Activated CD8-positive, alpha-beta T cell treated with anti-CD3 and anti-CD28 coated beads for 36 hours (primary cell): ENCODE results near the gene BBX. TPM values are rescaled to one million over a fixed set of nuclear protein-coding genes. Genes with fewer than 3 reads are reported as not detected.

Experiments used
- ATAC-seq: fragments of 200-7000 bp; cut with Tn5 transposase; one replicate; pipeline ENCODE4 v1.10.0; 2021; ENCODE audit warnings: mild to moderate bottlenecking, moderate library complexity
- CTCF ChIA-PET: fragments of 350-600 bp; sonication (Branson Sonifier 250); formaldehyde crosslinking; loops from one replicate; lab custom pipeline; 2021; ENCODE audit warnings: antibody characterized with exemption; lab: Charles Lee
- POLR2A ChIA-PET: fragments of 350-600 bp; sonication (Branson Sonifier 250); formaldehyde crosslinking; loops from one replicate; lab custom pipeline; 2021; ENCODE audit warnings: antibody characterized with exemption; lab: Charles Lee
- DNase-seq: peaks from one replicate; pipeline ENCODE4 v3.0.0-alpha.2; 2020
- H3K27ac Mint-ChIP-seq: one replicate; pipeline ENCODE4 v1.8.0; 2021; ENCODE audit warnings: mild to moderate bottlenecking, mixed read lengths
- H3K27me3 Mint-ChIP-seq: one replicate; pipeline ENCODE4 v1.8.0; 2021; ENCODE audit warnings: mixed read lengths
- H3K36me3 Mint-ChIP-seq: one replicate; pipeline ENCODE4 v1.8.0; 2021; ENCODE audit warnings: low read depth, mixed read lengths
- H3K4me1 Mint-ChIP-seq: one replicate; pipeline ENCODE4 v1.8.0; 2021; ENCODE audit warnings: low read depth, mixed read lengths
- H3K4me3 Mint-ChIP-seq: one replicate; pipeline ENCODE4 v1.8.0; 2021; ENCODE audit warnings: mild to moderate bottlenecking, moderate library complexity, mixed read lengths
- H3K9me3 Mint-ChIP-seq: one replicate; pipeline ENCODE4 v1.8.0; 2021; ENCODE audit warnings: mixed read lengths
- CTCF ChIP-seq: fragments of 200-600 bp; IDR thresholded peaks from one replicate; pipeline ENCODE4 v1.8.0; 2022; ENCODE audit warnings: antibody characterized with exemption, mild to moderate bottlenecking
- intact Hi-C: fragments of 100-400 bp; cut with micrococcal nuclease; formaldehyde crosslinking; loops from one replicate; pipeline ENCODE4 v1.10.0; 2022
- total RNA-seq, 2 experiments: library from RNA; stranded (reverse); gene quantifications; one replicate each; pipeline ENCODE4 v1.2.3, GENCODE V29; 2021

The BBX gene
- total RNA-seq, 2 experiments from 2014 or later, result 40.9 to 42.4 TPM

- ATAC-seq (no peak), DNase-seq (no peak)
- no peaks in the 10 kb centered on the region for H3K27me3 Mint-ChIP-seq
- intact Hi-C loops, result no loop called here
- peaks cover 20% of the 10 kb centered on the region for H3K36me3 Mint-ChIP-seq
- H3K27ac Mint-ChIP-seq, result no peak overlapping the region
- no peaks in the 10 kb centered on the region for H3K9me3 Mint-ChIP-seq
- CTCF ChIA-PET, result interaction anchor here (2.0 kb wide), 1 partner anchor 83 kb away, joined by 6 read pairs; no protein-coding TSS in a partner anchor
- no peaks in the 10 kb centered on the region for H3K4me1 Mint-ChIP-seq
- TF ChIP-seq CTCF, result no peak
- no peak overlapping the region for H3K4me3 Mint-ChIP-seq
- POLR2A ChIA-PET, result no interaction called here
Observed at GRCh38 chr3:107761391-107761790, 238.6 kb downstream of the BBX start.

- intact Hi-C loops, result no loop called here
- no peaks in the 10 kb centered on the region for H3K9me3 Mint-ChIP-seq
- DNase-seq (no peak), ATAC-seq (no peak)
- no peaks in the 10 kb centered on the region for H3K4me1 Mint-ChIP-seq
- peaks cover 14% of the 10 kb centered on the region for H3K36me3 Mint-ChIP-seq
- H3K27me3 Mint-ChIP-seq, result no peaks in the 10 kb centered on the region
- CTCF ChIA-PET, result no interaction called here
- no peak for TF ChIP-seq CTCF
- POLR2A ChIA-PET, result no interaction called here
- H3K4me3 Mint-ChIP-seq, result no peak overlapping the region
- H3K27ac Mint-ChIP-seq, result no peak overlapping the region
Observed at GRCh38 chr3:107765524-107765923, 242.8 kb downstream of the BBX start.

DNA sequence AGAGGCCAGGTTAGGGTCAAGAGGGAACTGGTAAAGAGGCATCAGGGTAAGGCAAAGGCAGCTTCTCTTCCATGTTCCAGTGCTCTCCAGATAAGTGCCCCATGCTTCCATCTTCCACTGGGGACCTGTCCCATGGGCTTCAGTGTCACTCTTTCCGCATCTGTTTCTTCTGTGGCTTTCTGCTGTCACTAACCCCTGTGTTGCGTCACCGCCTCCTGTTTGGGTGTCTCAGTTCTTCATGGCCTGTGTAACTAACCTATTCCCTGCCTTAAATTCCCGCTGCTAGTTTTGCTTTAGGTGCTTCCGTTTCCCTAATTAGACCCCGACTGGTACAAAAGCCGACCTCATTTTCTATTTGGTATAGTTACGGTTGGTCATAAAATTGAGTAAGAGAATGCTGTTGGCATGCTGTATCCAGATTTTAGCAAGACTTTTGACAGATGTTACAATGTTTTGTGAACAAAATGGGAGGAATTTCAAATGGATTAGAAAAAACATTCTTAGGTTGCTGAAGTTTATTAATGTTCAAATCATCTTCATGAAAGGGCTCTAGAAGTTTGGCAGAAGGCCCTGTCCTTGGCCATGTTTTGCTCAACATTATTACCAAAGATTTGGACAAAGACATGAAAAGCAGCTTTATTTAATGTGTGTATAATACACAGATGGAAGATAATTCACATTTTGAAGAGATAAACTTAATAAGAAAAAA is 245.3 kb downstream of the BBX start:
- TF ChIP-seq CTCF, result no peak
- ChIA-PET POLR2A (no interaction called here), CTCF (interaction anchor here (1.1 to 1.3 kb wide), 2 partner anchors 19 to 92 kb away, joined by 3 read pairs; no protein-coding TSS in a partner anchor)
- H3K4me3 Mint-ChIP-seq, result no peak overlapping the region
- ATAC-seq (no peak), DNase-seq (no peak)
- H3K27ac Mint-ChIP-seq, result no peak overlapping the region
- no peaks in the 10 kb centered on the region for H3K27me3 Mint-ChIP-seq
- intact Hi-C loops, result no loop called here
- H3K36me3 Mint-ChIP-seq, result peaks cover 21% of the 10 kb centered on the region
- H3K9me3 Mint-ChIP-seq, result no peaks in the 10 kb centered on the region
- no peaks in the 10 kb centered on the region for H3K4me1 Mint-ChIP-seq

- intact Hi-C loops, result no loop called here
- Mint-ChIP-seq H3K27ac (no peak overlapping the region), H3K4me1 (no peaks in the 10 kb centered on the region), H3K4me3 (no peak overlapping the region), H3K27me3 (no peaks in the 10 kb centered on the region), H3K9me3 (no peaks in the 10 kb centered on the region), H3K36me3 (peaks cover 21% of the 10 kb centered on the region)
- ChIA-PET POLR2A (no interaction called here), CTCF (no interaction called here)
- DNase-seq (no peak), ATAC-seq (no peak)
- TF ChIP-seq CTCF, result no peak
Observed at GRCh38 chr3:107769882-107770281, 247.1 kb downstream of the BBX start.

- TF ChIP-seq CTCF, result no peak
- ChIA-PET CTCF (interaction anchor here (1.4 kb wide), 1 partner anchor 15 kb away, joined by 3 read pairs; no protein-coding TSS in a partner anchor), POLR2A (no interaction called here)
- Mint-ChIP-seq H3K36me3 (peaks cover 10% of the 10 kb centered on the region), H3K4me1 (no peaks in the 10 kb centered on the region), H3K9me3 (no peaks in the 10 kb centered on the region), H3K27ac (no peak overlapping the region), H3K27me3 (no peaks in the 10 kb centered on the region), H3K4me3 (no peak overlapping the region)
- ATAC-seq (no peak), DNase-seq (no peak)
- intact Hi-C loops, result no loop called here
Observed at GRCh38 chr3:107772016-107772415, 249.3 kb downstream of the BBX start.
